GM23338 (cell line): ENCODE data around the gene FUT8. TPM values are rescaled to one million over a fixed set of nuclear protein-coding genes. Genes with fewer than 3 reads are reported as not detected.

ENCODE experiments used
- ATAC-seq: fragments of 200-7000 bp; cut with Tn5 transposase; 3 replicates; pipeline ENCODE4 v1.9.1; 2020
- DNase-seq: peaks from one replicate; pipeline ENCODE4 v3.0.0-alpha.2; 2015; ENCODE audit warnings: low spot score
- H2AFZ ChIP-seq: fragments of 200-600 bp; sonication (generic); 2 replicates; pipeline ENCODE4 v1.8.0; 2016; ENCODE audit warnings: antibody characterized with exemption, mild to moderate bottlenecking, moderate library complexity
- H3F3A ChIP-seq: fragments of 200-600 bp; sonication (generic); replicated peaks from 2 replicates; pipeline ENCODE4 v1.8.0; 2017; ENCODE audit warnings: antibody characterized with exemption, mixed run types, low read depth
- H3K27ac ChIP-seq: fragments of 200-600 bp; sonication (generic); 2 replicates; pipeline ENCODE4 v1.6.1; 2016; ENCODE audit warnings: low read depth
- H3K27me3 ChIP-seq: fragments of 200-600 bp; sonication (generic); 2 replicates; pipeline ENCODE4 v1.8.0; 2016; ENCODE audit warnings: mild to moderate bottlenecking, mixed run types, moderate library complexity; ENCODE audit not compliant: insufficient read depth
- H3K36me3 ChIP-seq: fragments of 200-600 bp; sonication (generic); 2 replicates; pipeline ENCODE4 v1.8.0; 2016; ENCODE audit warnings: mild to moderate bottlenecking; ENCODE audit not compliant: insufficient read depth
- H3K4me1 ChIP-seq: fragments of 200-600 bp; sonication (generic); 2 replicates; pipeline ENCODE4 v1.8.0; 2016; ENCODE audit warnings: mild to moderate bottlenecking, moderate library complexity; ENCODE audit not compliant: insufficient read depth
- H3K4me2 ChIP-seq: fragments of 200-600 bp; sonication (generic); 2 replicates; pipeline ENCODE4 v1.7.1; 2017; ENCODE audit warnings: mixed run types
- H3K4me3 ChIP-seq: fragments of 200-600 bp; sonication (generic); 2 replicates; pipeline ENCODE4 v1.6.1; 2016; ENCODE audit warnings: mixed run types
- H3K79me2 ChIP-seq: fragments of 200-600 bp; sonication (generic); replicated peaks from 2 replicates; pipeline ENCODE4 v1.8.0; 2017; ENCODE audit warnings: mild to moderate bottlenecking; ENCODE audit not compliant: insufficient read depth
- H3K9me2 ChIP-seq: fragments of 200-600 bp; sonication (generic); 2 replicates; pipeline ENCODE4 v1.8.0; 2017; ENCODE audit not compliant: insufficient read depth
- H4K20me1 ChIP-seq: fragments of 200-600 bp; sonication (generic); replicated peaks from 2 replicates; pipeline ENCODE4 v1.8.0; 2017; ENCODE audit warnings: mild to moderate bottlenecking; ENCODE audit not compliant: insufficient read depth
- H3K27ac Mint-ChIP-seq: 2 replicates; pipeline ENCODE4 v1.8.0; 2020; ENCODE audit warnings: inconsistent platforms, mild to moderate bottlenecking, moderate library complexity, mixed read lengths
- H3K27me3 Mint-ChIP-seq: 3 replicates; pipeline ENCODE4 v1.8.0; 2022; ENCODE audit warnings: low read depth, mild to moderate bottlenecking, moderate library complexity, mixed read lengths, inconsistent platforms; ENCODE audit not compliant: insufficient read depth, poor library complexity
- H3K36me3 Mint-ChIP-seq: 3 replicates; pipeline ENCODE4 v1.8.0; 2021; ENCODE audit warnings: low read depth, mild to moderate bottlenecking, inconsistent platforms, moderate library complexity, mixed read lengths
- H3K4me1 Mint-ChIP-seq: 3 replicates; pipeline ENCODE4 v1.8.0; 2020; ENCODE audit warnings: mild to moderate bottlenecking, inconsistent platforms, mixed read lengths
- H3K4me3 Mint-ChIP-seq: 3 replicates; pipeline ENCODE4 v1.8.0; 2021; ENCODE audit warnings: moderate library complexity, mild to moderate bottlenecking, inconsistent platforms, mixed read lengths
- H3K9me3 Mint-ChIP-seq: 3 replicates; pipeline ENCODE4 v1.8.0; 2020; ENCODE audit warnings: moderate library complexity, mild to moderate bottlenecking, inconsistent platforms, mixed read lengths
- ETS1 ChIP-seq: IDR thresholded peaks from 2 replicates; pipeline ENCODE4 v1.6.1; 2016; ENCODE audit warnings: antibody characterized with exemption
- EZH2 ChIP-seq: fragments of 200-600 bp; sonication (generic); IDR thresholded peaks from one replicate; pipeline ENCODE4 v1.8.0; 2017; ENCODE audit warnings: antibody characterized with exemption, mild to moderate bottlenecking, low read depth; ENCODE audit not compliant: unreplicated experiment
- JUNB ChIP-seq: IDR thresholded peaks from one replicate; pipeline ENCODE4 v1.6.1; 2016; ENCODE audit warnings: antibody characterized with exemption; ENCODE audit not compliant: unreplicated experiment
- POLR2AphosphoS5 ChIP-seq: IDR thresholded peaks from 2 replicates; pipeline ENCODE4 v1.6.1; 2016; ENCODE audit warnings: antibody characterized with exemption, low read depth
- STAT1 ChIP-seq: IDR thresholded peaks from one replicate; pipeline ENCODE4 v1.6.1; 2016; ENCODE audit warnings: antibody characterized with exemption; ENCODE audit not compliant: unreplicated experiment
- ZNF114 ChIP-seq: fragments of 250-450 bp; sonication (Bioruptor Pico); IDR thresholded peaks from 2 replicates; pipeline ENCODE4 v1.5.0; 2020; ENCODE audit warnings: mild to moderate bottlenecking, moderate library complexity
- ZNF331 ChIP-seq: fragments of 250-450 bp; sonication (Bioruptor Pico); IDR thresholded peaks from 2 replicates; pipeline ENCODE4 v1.5.0; 2020; ENCODE audit warnings: low read depth, mild to moderate bottlenecking, moderate library complexity
- ZNF462 ChIP-seq: fragments of 250-450 bp; sonication (Bioruptor Pico); IDR thresholded peaks from 2 replicates; pipeline ENCODE4 v1.5.0; 2020; ENCODE audit warnings: mild to moderate bottlenecking, moderate library complexity
- polyA plus RNA-seq: library from polyadenylated mRNA; unstranded; fragments of >200 nt; fragmentation: Nextera tagmentation; extraction: Ambion mirVana; gene quantifications from 2 replicates; pipeline ENCODE4 v1.2.1, GENCODE V29; 2016
- total RNA-seq: library from RNA; depleted of rRNA; stranded (reverse); fragments of >200 nt; shearing (Covaris generic); gene quantifications from 2 replicates; pipeline ENCODE4 v1.2.3, GENCODE V29; 2014
- TF ChIP-seq, protein P1 (sequence below): IDR thresholded peaks from one replicate; pipeline ENCODE4 v1.6.1; 2018; ENCODE audit warnings: antibody characterized with exemption; ENCODE audit not compliant: unreplicated experiment

Gene FUT8
- total and polyA plus RNA-seq, 2 experiments from 2014 or later: 8.2 to 23.2 TPM

GRCh38 chr14:65788876-65789275, 376.3 kb downstream of the FUT8 start:
- H3K27me3 Mint-ChIP-seq: no peaks in the 10 kb centered on the region
- ATAC-seq (no peak), DNase-seq (no peak)
- Histone ChIP-seq H3F3A (no peaks in the 10 kb centered on the region), H4K20me1 (no peaks in the 10 kb centered on the region), H3K4me2 (no peak overlapping the region), H3K27me3 (no peaks in the 10 kb centered on the region), H2AFZ (no peak overlapping the region), H3K4me3 (no peak overlapping the region), H3K9me2 (peaks cover 4% of the 10 kb centered on the region; the same call in 1 of the 2 replicates), H3K4me1 (no peaks in the 10 kb centered on the region), H3K36me3 (no peaks in the 10 kb centered on the region), H3K27ac (no peak overlapping the region), H3K79me2 (no peaks in the 10 kb centered on the region)
- TF ChIP-seq ETS1: no peak
- peaks cover 2% of the 10 kb centered on the region for H3K4me1 Mint-ChIP-seq
- no peak overlapping the region for H3K27ac Mint-ChIP-seq
- no peaks in the 10 kb centered on the region for H3K9me3 Mint-ChIP-seq
- no peaks in the 10 kb centered on the region; the same call in 2 of the 3 replicates for H3K36me3 Mint-ChIP-seq
- H3K4me3 Mint-ChIP-seq: no peak overlapping the region

- Mint-ChIP-seq H3K36me3 (no peaks in the 10 kb centered on the region; the same call in 2 of the 3 replicates), H3K4me3 (no peak overlapping the region), H3K27me3 (no peaks in the 10 kb centered on the region), H3K4me1 (no peaks in the 10 kb centered on the region; the same call in 2 of the 3 replicates), H3K9me3 (no peaks in the 10 kb centered on the region), H3K27ac (no peak overlapping the region)
- Histone ChIP-seq H3K4me1 (no peaks in the 10 kb centered on the region), H3F3A (no peaks in the 10 kb centered on the region), H3K36me3 (no peaks in the 10 kb centered on the region), H3K4me2 (no peak overlapping the region), H3K27me3 (no peaks in the 10 kb centered on the region), H3K27ac (no peak overlapping the region), H3K9me2 (peaks cover 4% of the 10 kb centered on the region; the same call in 1 of the 2 replicates), H3K79me2 (no peaks in the 10 kb centered on the region), H2AFZ (no peak overlapping the region), H4K20me1 (no peaks in the 10 kb centered on the region), H3K4me3 (no peak overlapping the region)
- ATAC-seq (no peak), DNase-seq (no peak)
- no peak for TF ChIP-seq EZH2
- TF ChIP-seq STAT1: no peak
- no peak for TF ChIP-seq POLR2AphosphoS5
- TF ChIP-seq JUNB: no peak
- no peak for TF ChIP-seq ZNF114 (CRISPR knock-in tag)
- no peak for TF ChIP-seq ZNF331 (CRISPR knock-in tag)
- no peak for TF ChIP-seq ETS1
- TF ChIP-seq, protein P1, sequence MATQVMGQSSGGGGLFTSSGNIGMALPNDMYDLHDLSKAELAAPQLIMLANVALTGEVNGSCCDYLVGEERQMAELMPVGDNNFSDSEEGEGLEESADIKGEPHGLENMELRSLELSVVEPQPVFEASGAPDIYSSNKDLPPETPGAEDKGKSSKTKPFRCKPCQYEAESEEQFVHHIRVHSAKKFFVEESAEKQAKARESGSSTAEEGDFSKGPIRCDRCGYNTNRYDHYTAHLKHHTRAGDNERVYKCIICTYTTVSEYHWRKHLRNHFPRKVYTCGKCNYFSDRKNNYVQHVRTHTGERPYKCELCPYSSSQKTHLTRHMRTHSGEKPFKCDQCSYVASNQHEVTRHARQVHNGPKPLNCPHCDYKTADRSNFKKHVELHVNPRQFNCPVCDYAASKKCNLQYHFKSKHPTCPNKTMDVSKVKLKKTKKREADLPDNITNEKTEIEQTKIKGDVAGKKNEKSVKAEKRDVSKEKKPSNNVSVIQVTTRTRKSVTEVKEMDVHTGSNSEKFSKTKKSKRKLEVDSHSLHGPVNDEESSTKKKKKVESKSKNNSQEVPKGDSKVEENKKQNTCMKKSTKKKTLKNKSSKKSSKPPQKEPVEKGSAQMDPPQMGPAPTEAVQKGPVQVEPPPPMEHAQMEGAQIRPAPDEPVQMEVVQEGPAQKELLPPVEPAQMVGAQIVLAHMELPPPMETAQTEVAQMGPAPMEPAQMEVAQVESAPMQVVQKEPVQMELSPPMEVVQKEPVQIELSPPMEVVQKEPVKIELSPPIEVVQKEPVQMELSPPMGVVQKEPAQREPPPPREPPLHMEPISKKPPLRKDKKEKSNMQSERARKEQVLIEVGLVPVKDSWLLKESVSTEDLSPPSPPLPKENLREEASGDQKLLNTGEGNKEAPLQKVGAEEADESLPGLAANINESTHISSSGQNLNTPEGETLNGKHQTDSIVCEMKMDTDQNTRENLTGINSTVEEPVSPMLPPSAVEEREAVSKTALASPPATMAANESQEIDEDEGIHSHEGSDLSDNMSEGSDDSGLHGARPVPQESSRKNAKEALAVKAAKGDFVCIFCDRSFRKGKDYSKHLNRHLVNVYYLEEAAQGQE: no peak
- no peak for TF ChIP-seq ZNF462 (CRISPR knock-in tag)
These were observed 376.8 kb downstream of the FUT8 start for GRCh38 chr14:65789363-65789762.
